Coronary artery (tissue), 2 donors: ENCODE results near the gene KIDINS220.

Source experiments
- DNase-seq: peaks from one replicate; pipeline ENCODE4 v3.0.0-alpha.2; 2017; ENCODE audit warnings: low spot score
- H3K27ac ChIP-seq, 2 donors: fragments of 200-600 bp; sonication (generic); one replicate each; pipeline ENCODE4 v1.5.1; 2016 to 2019
- H3K4me3 ChIP-seq: fragments of 200-600 bp; sonication (generic); 2 replicates; pipeline ENCODE4 v1.5.1; 2016; ENCODE audit warnings: mild to moderate bottlenecking, moderate library complexity
- TF ChIP-seq, protein P1 (sequence below): fragments of 200-600 bp; sonication (generic); IDR thresholded peaks from one replicate; pipeline ENCODE4 v1.5.1; 2019; ENCODE audit warnings: antibody characterized with exemption

KIDINS220 gene

DNA sequence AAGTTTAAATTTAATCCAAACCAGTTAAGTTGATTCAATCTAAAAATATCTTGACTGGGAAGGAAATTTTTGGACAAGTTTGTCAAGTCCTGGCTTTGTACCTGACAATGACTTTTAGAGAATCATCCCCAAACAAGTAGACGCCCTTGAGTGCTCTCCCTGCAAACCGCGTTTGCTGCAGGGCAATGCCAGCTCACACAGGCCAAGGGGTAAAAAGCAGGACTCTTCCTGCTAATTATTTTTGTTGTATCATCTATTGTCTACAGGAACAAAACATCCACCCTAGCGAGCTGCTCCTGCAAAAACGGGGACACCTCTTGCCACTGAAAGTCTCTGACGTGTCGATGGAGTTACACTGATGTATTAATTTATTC, 144.6 kb downstream of the KIDINS220 start:
- no peak overlapping the region for H3K4me3 ChIP-seq

DNA sequence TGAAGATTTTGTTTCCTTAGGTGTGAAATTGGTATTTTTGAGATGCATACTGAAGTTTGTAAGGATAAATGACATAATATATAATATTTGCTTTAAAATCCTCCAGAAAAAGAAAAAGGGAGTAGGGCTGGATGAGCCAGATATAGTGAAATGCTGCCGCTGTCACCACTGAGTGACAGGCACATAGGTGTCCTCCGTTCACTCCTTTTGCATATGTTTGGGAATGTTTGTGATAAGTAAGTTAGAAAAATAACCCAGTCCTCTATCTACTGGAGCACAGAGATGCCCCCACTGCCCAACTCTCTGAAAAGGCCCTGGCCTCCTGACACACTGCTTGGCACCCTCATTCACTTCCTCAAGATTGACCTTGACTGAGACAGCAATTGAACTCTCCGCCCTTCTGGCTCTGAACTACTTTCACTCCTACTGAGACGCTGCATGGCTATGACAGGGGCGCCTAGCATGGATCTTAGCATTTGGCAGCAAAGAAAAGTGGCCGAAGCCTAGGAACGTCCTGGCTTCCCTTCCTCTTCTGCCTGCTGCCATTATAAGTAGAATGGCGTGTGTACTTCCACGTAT, 145.5 kb downstream of the KIDINS220 start:
- no peak for DNase-seq
- TF ChIP-seq, protein P1, sequence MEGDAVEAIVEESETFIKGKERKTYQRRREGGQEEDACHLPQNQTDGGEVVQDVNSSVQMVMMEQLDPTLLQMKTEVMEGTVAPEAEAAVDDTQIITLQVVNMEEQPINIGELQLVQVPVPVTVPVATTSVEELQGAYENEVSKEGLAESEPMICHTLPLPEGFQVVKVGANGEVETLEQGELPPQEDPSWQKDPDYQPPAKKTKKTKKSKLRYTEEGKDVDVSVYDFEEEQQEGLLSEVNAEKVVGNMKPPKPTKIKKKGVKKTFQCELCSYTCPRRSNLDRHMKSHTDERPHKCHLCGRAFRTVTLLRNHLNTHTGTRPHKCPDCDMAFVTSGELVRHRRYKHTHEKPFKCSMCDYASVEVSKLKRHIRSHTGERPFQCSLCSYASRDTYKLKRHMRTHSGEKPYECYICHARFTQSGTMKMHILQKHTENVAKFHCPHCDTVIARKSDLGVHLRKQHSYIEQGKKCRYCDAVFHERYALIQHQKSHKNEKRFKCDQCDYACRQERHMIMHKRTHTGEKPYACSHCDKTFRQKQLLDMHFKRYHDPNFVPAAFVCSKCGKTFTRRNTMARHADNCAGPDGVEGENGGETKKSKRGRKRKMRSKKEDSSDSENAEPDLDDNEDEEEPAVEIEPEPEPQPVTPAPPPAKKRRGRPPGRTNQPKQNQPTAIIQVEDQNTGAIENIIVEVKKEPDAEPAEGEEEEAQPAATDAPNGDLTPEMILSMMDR, result no peak
- no peak overlapping the region for H3K27ac ChIP-seq
- no peak overlapping the region for H3K4me3 ChIP-seq

More for the DNA sequence above, 144.6 kb downstream of the KIDINS220 start:
- no peak overlapping the region for H3K27ac ChIP-seq
- TF ChIP-seq, protein P1, result no peak
- no peak for DNase-seq

- Histone ChIP-seq H3K27ac (peak overlapping the region; percentile 82 to 86), H3K4me3 (peak overlapping the region; percentile 78)
- TF ChIP-seq, protein P1, result peak; percentile 99
- peak; percentile 83 for DNase-seq
These were observed 151.6 kb downstream of the KIDINS220 start for GRCh38 chr2:8685697-8686358.

- DNase-seq, result peak; percentile 87
- H3K4me3 ChIP-seq, result peak overlapping the region; percentile 78
- TF ChIP-seq, protein P1, result no peak
- H3K27ac ChIP-seq, result peak overlapping the region; percentile 82 to 86
These were observed 152.3 kb downstream of the KIDINS220 start for GRCh38 chr2:8684878-8685696.

- TF ChIP-seq, protein P1, result no peak
- peak overlapping the region; percentile 78 for H3K4me3 ChIP-seq
- DNase-seq, result peak; percentile 71
- H3K27ac ChIP-seq, result peak overlapping the region; percentile 82 to 86
These were observed 152.9 kb downstream of the KIDINS220 start for GRCh38 chr2:8684540-8684877.

- Histone ChIP-seq H3K4me3 (peak overlapping the region; percentile 78), H3K27ac (peak overlapping the region; percentile 86 to 88)
- TF ChIP-seq, protein P1, result no peak
- peak; percentile 76 for DNase-seq
These were observed 154.4 kb downstream of the KIDINS220 start for GRCh38 chr2:8682719-8683667.
